ENCODE data around the gene LMNA.
"Not testable (repeated sequence)": the region's sequence is repeated elsewhere in the genome, so short reads cannot be mapped to it uniquely, and the experiment has no call there.

GRCh38 chr1:156182010-156182779 lies 67.7 kb downstream of the LMNA start:
- TF ChIP-seq CTCF, POLR2A (IDR thresholded peaks at IDR 0.05): not testable (repeated sequence)

Data from ovary (tissue), 3 donors.